ENCODE data around the gene ATP12A. TPM values are rescaled to one million over a fixed set of nuclear protein-coding genes. Genes with fewer than 3 reads are reported as not detected.

The ATP12A gene
- total and polyA plus RNA-seq, 2 donors (not counting 1 experiment from before 2014, with no cell fraction given): not detected

GRCh38 chr13:24747248-24748060, 67.2 kb downstream of the ATP12A start:
- Histone ChIP-seq H4K20me1 (ENCODE audit: control insufficient read depth, extremely low read depth, insufficient read depth, low read length) (no peaks in the 10 kb centered on the region), H3K27me3 (ENCODE audit: control insufficient read depth, insufficient read depth, low read length) (peaks cover 10% of the 10 kb centered on the region), H3K4me1 (ENCODE audit: control insufficient read depth, extremely low read depth, insufficient read depth, low read length) (no peaks in the 10 kb centered on the region), H3K9me3 (ENCODE audit: control insufficient read depth, insufficient read depth, low read depth, low read length) (no peaks in the 10 kb centered on the region), H3K36me3 (ENCODE audit: control insufficient read depth, insufficient read depth, low read length) (no peaks in the 10 kb centered on the region), H3K9ac (ENCODE audit: insufficient read depth, low read length) (no peak overlapping the region), H3K27ac (ENCODE audit: insufficient read depth, low read length) (no peak overlapping the region), H2AFZ (ENCODE audit: low read length) (no peak overlapping the region), H3K4me3 (replicated peaks in 1 of 4; ENCODE audit: control extremely low read depth in 1 of 4, insufficient read depth in 1 of 4, low read depth in 3 of 4, low read length in 4 of 4) (peak overlapping the region in 2 of 4 experiments; percentile 11 to 35), H3K79me2 (ENCODE audit: control insufficient read depth, insufficient read depth, low read length) (no peaks in the 10 kb centered on the region), H3K4me2 (ENCODE audit: extremely low read depth, insufficient read depth, low read length) (peak overlapping the region; percentile 40)
- DNase-seq (ENCODE audit: low read depth in 2 of 2): peak; percentile 15 to 22
- no peak for TF ChIP-seq CTCF (conservative IDR thresholded peaks at IDR 0.05 in 1 of 2, IDR thresholded peaks at IDR 0.05 in 1 of 2; ENCODE audit: low read depth in 1 of 2, low read length in 2 of 2)
- peak; percentile 17 for TF ChIP-seq EZH2 (IDR thresholded peaks at IDR 0.05; ENCODE audit: low read length, missing control alignments)

- no peak overlapping the region for H3K4me2 ChIP-seq (ENCODE audit: extremely low read depth, insufficient read depth, low read length)
- no peaks in the 10 kb centered on the region for H3K4me1 ChIP-seq (ENCODE audit: control insufficient read depth, extremely low read depth, insufficient read depth, low read length)
- TF ChIP-seq EZH2 (IDR thresholded peaks at IDR 0.05; ENCODE audit: low read length, missing control alignments): no peak
- no peak for TF ChIP-seq CTCF (conservative IDR thresholded peaks at IDR 0.05 in 1 of 2, IDR thresholded peaks at IDR 0.05 in 1 of 2; ENCODE audit: low read depth in 1 of 2, low read length in 2 of 2)
- no peaks in the 10 kb centered on the region for H4K20me1 ChIP-seq (ENCODE audit: control insufficient read depth, extremely low read depth, insufficient read depth, low read length)
- no peak overlapping the region for H3K9ac ChIP-seq (ENCODE audit: insufficient read depth, low read length)
- H3K27ac ChIP-seq (ENCODE audit: insufficient read depth, low read length): no peak overlapping the region
- DNase-seq (ENCODE audit: low read depth in 2 of 2): no peak
- H3K79me2 ChIP-seq (ENCODE audit: control insufficient read depth, insufficient read depth, low read length): no peaks in the 10 kb centered on the region
- H2AFZ ChIP-seq (ENCODE audit: low read length): no peak overlapping the region
- H3K27me3 ChIP-seq (ENCODE audit: control insufficient read depth, insufficient read depth, low read length): peaks cover 10% of the 10 kb centered on the region
- H3K9me3 ChIP-seq (ENCODE audit: control insufficient read depth, insufficient read depth, low read depth, low read length): no peaks in the 10 kb centered on the region
- H3K4me3 ChIP-seq (replicated peaks in 1 of 4; ENCODE audit: control extremely low read depth in 1 of 4, insufficient read depth in 1 of 4, low read depth in 3 of 4, low read length in 4 of 4): no peak overlapping the region
- no peaks in the 10 kb centered on the region for H3K36me3 ChIP-seq (ENCODE audit: control insufficient read depth, insufficient read depth, low read length)
These were observed 67.8 kb downstream of the ATP12A start for GRCh38 chr13:24748061-24748400.

GRCh38 chr13:24759197-24759596, 79.0 kb downstream of the ATP12A start:
- H4K20me1 ChIP-seq (ENCODE audit: control insufficient read depth, extremely low read depth, insufficient read depth, low read length): no peaks in the 10 kb centered on the region
- H3K27ac ChIP-seq (ENCODE audit: insufficient read depth, low read length): no peak overlapping the region
- no peaks in the 10 kb centered on the region for H3K4me1 ChIP-seq (ENCODE audit: control insufficient read depth, extremely low read depth, insufficient read depth, low read length)
- no peak overlapping the region for H3K4me3 ChIP-seq (replicated peaks in 1 of 4; ENCODE audit: control extremely low read depth in 1 of 4, insufficient read depth in 1 of 4, low read depth in 3 of 4, low read length in 4 of 4)
- no peak for DNase-seq (ENCODE audit: low read depth in 2 of 2)
- no peak overlapping the region for H2AFZ ChIP-seq (ENCODE audit: low read length)
- H3K9ac ChIP-seq (ENCODE audit: insufficient read depth, low read length): no peak overlapping the region
- no peaks in the 10 kb centered on the region for H3K36me3 ChIP-seq (ENCODE audit: control insufficient read depth, insufficient read depth, low read length)
- H3K4me2 ChIP-seq (ENCODE audit: extremely low read depth, insufficient read depth, low read length): no peak overlapping the region
- TF ChIP-seq EZH2 (IDR thresholded peaks at IDR 0.05; ENCODE audit: low read length, missing control alignments) (no peak), CTCF (conservative IDR thresholded peaks at IDR 0.05 in 1 of 2, IDR thresholded peaks at IDR 0.05 in 1 of 2; ENCODE audit: low read depth in 1 of 2, low read length in 2 of 2) (no peak)
- no peaks in the 10 kb centered on the region for H3K79me2 ChIP-seq (ENCODE audit: control insufficient read depth, insufficient read depth, low read length)
- no peaks in the 10 kb centered on the region for H3K9me3 ChIP-seq (ENCODE audit: control insufficient read depth, insufficient read depth, low read depth, low read length)
- H3K27me3 ChIP-seq (ENCODE audit: control insufficient read depth, insufficient read depth, low read length): no peaks in the 10 kb centered on the region

Other genes with a start within 250 kb of the ATP12A start
- gene PARP4, start 167.6 kb upstream of the ATP12A start, total RNA-seq: 30.6 and 41.8 TPM in 2 replicates
- gene PARP4, start 167.6 kb upstream of the ATP12A start, polyA plus RNA-seq: 41.2 and 57.3 TPM in 2 replicates
- gene RNF17, start 83.8 kb downstream of the ATP12A start, total RNA-seq: not detected in 2 replicates
- gene RNF17, start 83.8 kb downstream of the ATP12A start, polyA plus RNA-seq: 0.26 TPM in 1 of 2 replicates, not detected in the other

All from fibroblast of lung (primary cell).